GM10266 (cell line): ENCODE measurements around the gene CDC42EP2.

Experiments
- DNase-seq: peaks from one replicate; pipeline ENCODE4 v3.0.0; 2012; ENCODE audit errors: extremely low spot score
- TF ChIP-seq, protein P1 (sequence below): IDR thresholded peaks from 2 replicates; pipeline ENCODE4 v1.5.1; 2012; ENCODE audit warnings: mild to moderate bottlenecking, low read depth; ENCODE audit not compliant: control insufficient read depth, insufficient read depth; ENCODE audit errors: missing control alignments

Gene CDC42EP2

GRCh38 chr11:65310215-65310614 is 4.5 kb upstream of the CDC42EP2 start:
- no peak for DNase-seq
- TF ChIP-seq, protein P1, sequence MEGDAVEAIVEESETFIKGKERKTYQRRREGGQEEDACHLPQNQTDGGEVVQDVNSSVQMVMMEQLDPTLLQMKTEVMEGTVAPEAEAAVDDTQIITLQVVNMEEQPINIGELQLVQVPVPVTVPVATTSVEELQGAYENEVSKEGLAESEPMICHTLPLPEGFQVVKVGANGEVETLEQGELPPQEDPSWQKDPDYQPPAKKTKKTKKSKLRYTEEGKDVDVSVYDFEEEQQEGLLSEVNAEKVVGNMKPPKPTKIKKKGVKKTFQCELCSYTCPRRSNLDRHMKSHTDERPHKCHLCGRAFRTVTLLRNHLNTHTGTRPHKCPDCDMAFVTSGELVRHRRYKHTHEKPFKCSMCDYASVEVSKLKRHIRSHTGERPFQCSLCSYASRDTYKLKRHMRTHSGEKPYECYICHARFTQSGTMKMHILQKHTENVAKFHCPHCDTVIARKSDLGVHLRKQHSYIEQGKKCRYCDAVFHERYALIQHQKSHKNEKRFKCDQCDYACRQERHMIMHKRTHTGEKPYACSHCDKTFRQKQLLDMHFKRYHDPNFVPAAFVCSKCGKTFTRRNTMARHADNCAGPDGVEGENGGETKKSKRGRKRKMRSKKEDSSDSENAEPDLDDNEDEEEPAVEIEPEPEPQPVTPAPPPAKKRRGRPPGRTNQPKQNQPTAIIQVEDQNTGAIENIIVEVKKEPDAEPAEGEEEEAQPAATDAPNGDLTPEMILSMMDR = no peak

- no peak for DNase-seq
- TF ChIP-seq, protein P1 = no peak
Observed at GRCh38 chr11:65310736-65311135, 3.9 kb upstream of the CDC42EP2 start.

DNA sequence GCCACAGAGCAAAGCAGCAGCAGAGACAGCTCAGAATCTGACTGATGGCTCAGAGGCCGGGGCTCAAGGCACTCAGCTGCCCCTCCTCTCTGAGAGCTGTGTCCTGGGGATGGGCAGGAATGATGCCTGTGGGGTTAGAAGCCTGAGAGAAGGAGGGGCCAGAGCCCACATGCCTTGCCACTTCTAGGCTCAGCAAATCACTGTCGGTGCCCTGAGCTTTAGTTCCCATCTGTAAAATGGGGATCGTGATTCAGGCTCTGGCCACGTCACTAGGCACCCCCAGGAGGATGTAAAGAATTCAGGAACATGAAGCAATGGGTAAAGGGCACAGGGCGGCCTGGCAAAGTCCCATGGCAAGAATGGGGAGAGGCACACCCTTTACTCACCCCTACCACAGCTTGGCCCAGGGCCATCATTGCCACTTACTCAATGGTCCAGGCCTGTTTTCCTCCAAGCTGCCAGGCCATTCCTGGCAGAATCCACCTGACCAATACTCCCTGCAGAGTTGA is 3.4 kb upstream of the CDC42EP2 start:
- TF ChIP-seq, protein P1 = no peak
- DNase-seq = no peak

DNA sequence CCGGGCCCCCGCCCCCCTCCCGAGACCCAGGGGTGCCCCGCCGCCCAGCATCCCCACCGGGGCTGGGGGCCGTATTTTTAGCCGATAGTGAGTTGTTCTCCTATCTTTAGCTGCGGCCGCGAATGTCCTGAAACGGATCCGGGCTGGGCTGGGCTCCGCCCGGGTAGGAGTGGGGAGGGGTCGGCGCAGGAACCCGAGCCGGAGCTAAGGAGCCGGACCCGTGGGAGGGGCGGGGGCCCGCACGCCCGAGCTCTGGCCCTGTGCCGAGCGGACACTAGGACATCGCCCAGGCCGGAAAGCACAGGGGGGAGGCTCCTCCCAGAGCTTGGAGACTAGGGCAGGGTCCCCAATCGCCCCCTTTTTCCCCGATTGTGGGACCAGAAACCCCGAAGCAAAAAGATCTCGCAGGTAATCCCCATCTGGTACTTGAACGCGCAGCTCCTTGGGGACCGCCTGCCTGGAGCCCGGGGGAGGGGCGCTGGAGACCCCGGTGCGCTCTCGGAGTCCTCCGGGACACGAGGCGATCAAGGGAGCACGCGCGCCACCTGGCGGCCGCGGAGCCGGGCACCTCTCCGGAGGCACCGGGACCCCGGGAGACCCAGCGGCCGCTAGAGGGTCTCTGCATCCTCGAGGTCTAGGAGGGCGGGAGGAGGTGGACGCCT is 669 bp downstream of the CDC42EP2 start:
- TF ChIP-seq, protein P1 = peak; percentile 95
- peak; percentile 89 for DNase-seq

DNA sequence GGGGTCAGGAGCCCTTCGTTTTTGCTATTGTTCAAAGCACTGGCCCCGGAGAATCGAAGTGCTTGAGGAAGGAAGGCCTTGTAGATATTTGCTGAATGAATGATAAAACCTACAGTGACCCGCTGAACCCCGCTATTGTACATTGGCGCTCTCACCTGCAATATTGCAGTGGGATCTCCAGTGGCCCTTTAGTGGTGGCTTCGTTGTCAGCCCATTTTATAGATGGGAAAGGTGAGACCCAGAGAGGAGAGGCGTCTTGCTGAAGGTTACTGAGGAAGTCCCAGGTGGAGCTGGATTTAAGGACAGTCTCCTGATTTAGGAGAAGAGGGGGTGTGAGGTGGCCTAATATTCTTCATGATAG is 1.2 kb downstream of the CDC42EP2 start:
- DNase-seq = no peak
- TF ChIP-seq, protein P1 = no peak

- TF ChIP-seq, protein P1 = no peak
- no peak for DNase-seq
Observed at GRCh38 chr11:65316227-65317024, 1.8 kb downstream of the CDC42EP2 start.

DNA sequence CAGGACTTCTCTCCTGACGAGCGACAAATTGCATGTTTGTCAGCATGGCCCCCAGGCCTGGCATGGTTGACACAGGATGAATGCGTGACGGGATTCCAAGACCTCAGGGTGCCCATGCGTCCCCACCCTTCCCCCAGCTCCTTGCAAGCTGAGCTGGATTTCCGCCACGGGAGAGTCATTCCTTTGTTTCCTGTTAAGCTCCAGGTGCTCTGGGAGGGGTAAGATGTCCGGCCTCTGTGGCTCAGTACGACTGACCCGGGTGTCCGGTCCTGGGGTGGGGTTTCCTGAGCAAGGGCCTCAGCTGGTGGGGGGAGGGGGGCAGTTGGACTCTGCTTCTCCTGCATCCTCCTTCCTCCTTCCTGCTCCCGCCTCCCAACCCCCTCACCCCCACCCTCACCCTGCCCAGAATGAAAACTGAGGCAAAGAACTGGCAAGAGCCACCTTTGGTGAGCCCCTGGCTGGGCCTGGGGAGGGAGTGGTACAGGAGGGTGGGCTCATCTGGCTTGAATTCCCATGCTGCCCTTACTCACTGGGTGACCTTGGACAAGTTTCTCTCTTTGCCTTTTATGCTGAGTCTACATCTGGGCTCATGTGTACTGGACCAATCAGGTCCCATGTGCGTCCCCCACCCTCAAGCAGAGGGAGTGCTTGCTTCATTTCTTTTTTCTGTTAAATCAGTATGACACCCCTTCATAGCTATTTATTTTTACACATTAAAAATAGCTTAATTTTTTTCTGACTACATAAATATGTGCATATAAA is 2.5 kb downstream of the CDC42EP2 start:
- DNase-seq = no peak

More for the DNA sequence above, 2.5 kb downstream of the CDC42EP2 start:
- TF ChIP-seq, protein P1 = no peak
